ENCODE measurements around the gene MTG1. TPM values are rescaled to one million over a fixed set of nuclear protein-coding genes. Genes with fewer than 3 reads are reported as not detected.

Gene MTG1
- total and polyA plus RNA-seq, 2 donors (not counting 1 experiment from before 2014, with no cell fraction given): 90.0 to 117 TPM

- ChIA-PET CTCF (interaction anchor here (0.9 kb wide), 1 partner anchor 39 kb away, joined by 3 read pairs; no protein-coding TSS in a partner anchor), POLR2A (no interaction called here)
Measured at GRCh38 chr10:133368153-133368552, 25.8 kb upstream of the MTG1 start.

More at GRCh38 chr10:133368153-133368552, 25.8 kb upstream of the MTG1 start:
- no peak overlapping the region for H3K27ac Mint-ChIP-seq
- H3K9me3 ChIP-seq (ENCODE audit: control extremely low read depth in 1 of 3, control insufficient read depth in 2 of 3, insufficient read depth in 1 of 3, low read length in 2 of 3): no peaks in the 10 kb centered on the region
- no peak overlapping the region for H3K4me3 ChIP-seq (ENCODE audit: control extremely low read depth in 1 of 5, extremely low read depth in 1 of 5, insufficient read depth in 1 of 5, low read depth in 2 of 5, low read length in 4 of 5)
- TF ChIP-seq EZH2 (IDR thresholded peaks at IDR 0.05; ENCODE audit: borderline replicate concordance, insufficient read depth, low read depth, low read length, poor library complexity, severe bottlenecking) (no peak), CTCF (IDR thresholded peaks at IDR 0.05) (no peak)
- H2AFZ ChIP-seq (ENCODE audit: insufficient read depth, low read depth, low read length, poor library complexity, severe bottlenecking): no peak overlapping the region
- no peak overlapping the region for H3K4me2 ChIP-seq (replicated peaks; ENCODE audit: low read depth, low read length, poor library complexity, severe bottlenecking)
- peaks cover 5% of the 10 kb centered on the region for H4K20me1 ChIP-seq (ENCODE audit: control insufficient read depth, insufficient read depth, low read length, poor library complexity, severe bottlenecking)
- no peaks in the 10 kb centered on the region for H3K27me3 ChIP-seq (replicated peaks in 1 of 4; ENCODE audit: control extremely low read depth in 1 of 4, control insufficient read depth in 3 of 4, insufficient read depth in 4 of 4, low read length in 3 of 4)
- WGBS (ENCODE audit: insufficient coverage): 98% methylated on average over 7 of the region's 7 CpGs
- H3K27ac ChIP-seq (ENCODE audit: low read length in 2 of 2): no peak overlapping the region
- ATAC-seq (ENCODE audit: low read depth) (no peak), DNase-seq (no peak)
- H3K4me1 Mint-ChIP-seq: peaks cover 5% of the 10 kb centered on the region
- intact Hi-C loops (cut with micrococcal nuclease): no loop called here
- no peak overlapping the region for H3K4me3 Mint-ChIP-seq
- H3K27me3 Mint-ChIP-seq: no peaks in the 10 kb centered on the region
- peaks cover 4 to 9% of the 10 kb centered on the region in 2 donors for H3K4me1 ChIP-seq (ENCODE audit: control insufficient read depth in 2 of 2, insufficient read depth in 2 of 2, low read length in 2 of 2)
- H3K79me2 ChIP-seq (ENCODE audit: control insufficient read depth, insufficient read depth, low read length): no peaks in the 10 kb centered on the region
- H3K9me3 Mint-ChIP-seq (ENCODE audit: insufficient read depth): no peaks in the 10 kb centered on the region
- no peak overlapping the region for H3K9ac ChIP-seq (ENCODE audit: low read length)
- H3K36me3 ChIP-seq (replicated peaks in 1 of 2; ENCODE audit: control extremely low read depth in 1 of 2, control insufficient read depth in 1 of 2, extremely low read depth in 1 of 2, insufficient read depth in 2 of 2, low read length in 1 of 2): peaks cover 0 to 47% of the 10 kb centered on the region in 2 experiments

Data from B cell (primary cell).